GM19438 (cell line): ENCODE data around the gene GAK.

Experiments used
- ATAC-seq: cut with Tn5 transposase; IDR thresholded peaks from one replicate; pipeline ENCODE4 v1.9.1; 2021; ENCODE audit warnings: low read depth; ENCODE audit not compliant: unreplicated experiment

GAK gene

GRCh38 chr4:893276-893994 lies 38.7 kb downstream of the GAK start:
- no peak for ATAC-seq

- ATAC-seq, result no peak
Observed at GRCh38 chr4:892780-893179, 39.3 kb downstream of the GAK start.

- ATAC-seq, result no peak
Observed at GRCh38 chr4:891747-892146, 40.4 kb downstream of the GAK start.

- ATAC-seq, result no peak
Observed at GRCh38 chr4:890036-890695, 42.0 kb downstream of the GAK start.

GRCh38 chr4:889516-889915 lies 42.6 kb downstream of the GAK start:
- no peak for ATAC-seq

- no peak for ATAC-seq
Observed at GRCh38 chr4:888029-888428, 44.1 kb downstream of the GAK start.

- ATAC-seq, result no peak
Observed at GRCh38 chr4:887034-887763, 44.9 kb downstream of the GAK start.

GRCh38 chr4:886244-886643 lies 45.9 kb downstream of the GAK start:
- ATAC-seq, result no peak

- ATAC-seq, result no peak
Observed at GRCh38 chr4:885353-885752, 46.8 kb downstream of the GAK start.

GRCh38 chr4:884896-885295 lies 47.2 kb downstream of the GAK start:
- ATAC-seq, result no peak

- ATAC-seq, result no peak
Observed at GRCh38 chr4:884259-884658, 47.9 kb downstream of the GAK start.

GRCh38 chr4:883377-884095 lies 48.6 kb downstream of the GAK start:
- ATAC-seq, result no peak

GRCh38 chr4:882646-883045 lies 49.5 kb downstream of the GAK start:
- no peak for ATAC-seq

- ATAC-seq, result no peak
Observed at GRCh38 chr4:881709-882108, 50.4 kb downstream of the GAK start.

GRCh38 chr4:880684-881405 lies 51.3 kb downstream of the GAK start:
- no peak for ATAC-seq

- no peak for ATAC-seq
Observed at GRCh38 chr4:879729-880077, 52.4 kb downstream of the GAK start.

- ATAC-seq, result no peak
Observed at GRCh38 chr4:878796-879728, 53.1 kb downstream of the GAK start.

GRCh38 chr4:877502-877901 lies 54.6 kb downstream of the GAK start:
- no peak for ATAC-seq

GRCh38 chr4:876780-877179 lies 55.3 kb downstream of the GAK start:
- ATAC-seq, result no peak
